ENCODE results near the gene DOCK1. TPM values are rescaled to one million over a fixed set of nuclear protein-coding genes. Genes with fewer than 3 reads are reported as not detected.

The DOCK1 gene
- polyA plus RNA-seq, 1 donor = 29.5 TPM

- no peak overlapping the region for H3K27ac ChIP-seq (ENCODE audit: low read length)
- H3K27me3 ChIP-seq (ENCODE audit: control insufficient read depth, insufficient read depth, low read length) = no peaks in the 10 kb centered on the region
- WGBS (ENCODE audit: insufficient coverage, low lambda C conversion rate) = 100% methylated on average over 1 of the region's 1 CpG
- no peaks in the 10 kb centered on the region for H3K9me3 ChIP-seq (ENCODE audit: control insufficient read depth, low read depth, low read length)
- no peaks in the 10 kb centered on the region for H3K4me1 ChIP-seq (ENCODE audit: control insufficient read depth, insufficient read depth, low read length)
- DNase-seq = no peak
- peaks cover 39% of the 10 kb centered on the region for H3K36me3 ChIP-seq (ENCODE audit: control insufficient read depth, insufficient read depth, low read length)
- no peak overlapping the region for H3K4me3 ChIP-seq (ENCODE audit: low read length)
Measured at GRCh38 chr10:127127822-127128221, 222.6 kb downstream of the DOCK1 start.

- whole genome bisulfite sequencing (ENCODE audit: insufficient coverage, low lambda C conversion rate) = 100% methylated on average over 4 of the region's 5 CpGs
Measured at GRCh38 chr10:127129104-127129503, 223.9 kb downstream of the DOCK1 start.

GRCh38 chr10:127132451-127132850, 227.2 kb downstream of the DOCK1 start:
- Histone ChIP-seq H3K4me3 (ENCODE audit: low read length) (no peak overlapping the region), H3K27me3 (ENCODE audit: control insufficient read depth, insufficient read depth, low read length) (no peaks in the 10 kb centered on the region), H3K36me3 (ENCODE audit: control insufficient read depth, insufficient read depth, low read length) (peaks cover 33% of the 10 kb centered on the region), H3K9me3 (ENCODE audit: control insufficient read depth, low read depth, low read length) (no peaks in the 10 kb centered on the region), H3K27ac (ENCODE audit: low read length) (no peak overlapping the region), H3K4me1 (ENCODE audit: control insufficient read depth, insufficient read depth, low read length) (no peaks in the 10 kb centered on the region)
- DNase-seq = no peak
- WGBS (ENCODE audit: insufficient coverage, low lambda C conversion rate) = 86% methylated on average over 1 of the region's 7 CpGs

More at GRCh38 chr10:127129104-127129503, 223.9 kb downstream of the DOCK1 start:
- Histone ChIP-seq H3K27me3 (ENCODE audit: control insufficient read depth, insufficient read depth, low read length) (no peaks in the 10 kb centered on the region), H3K4me3 (ENCODE audit: low read length) (no peak overlapping the region), H3K36me3 (ENCODE audit: control insufficient read depth, insufficient read depth, low read length) (peaks cover 39% of the 10 kb centered on the region), H3K4me1 (ENCODE audit: control insufficient read depth, insufficient read depth, low read length) (no peaks in the 10 kb centered on the region), H3K27ac (ENCODE audit: low read length) (no peak overlapping the region), H3K9me3 (ENCODE audit: control insufficient read depth, low read depth, low read length) (no peaks in the 10 kb centered on the region)
- no peak for DNase-seq

- peaks cover 29% of the 10 kb centered on the region for H3K36me3 ChIP-seq (ENCODE audit: control insufficient read depth, insufficient read depth, low read length)
Measured at GRCh38 chr10:127133225-127133624, 228.0 kb downstream of the DOCK1 start.

GRCh38 chr10:127133672-127134500, 228.7 kb downstream of the DOCK1 start:
- WGBS (ENCODE audit: insufficient coverage, low lambda C conversion rate) = no CpG with 5 or more reads among the region's 2 CpGs
- H3K4me3 ChIP-seq (ENCODE audit: low read length) = no peak overlapping the region
- H3K27ac ChIP-seq (ENCODE audit: low read length) = no peak overlapping the region
- no peak for DNase-seq
- H3K36me3 ChIP-seq (ENCODE audit: control insufficient read depth, insufficient read depth, low read length) = peaks cover 33% of the 10 kb centered on the region
- H3K9me3 ChIP-seq (ENCODE audit: control insufficient read depth, low read depth, low read length) = no peaks in the 10 kb centered on the region
- no peaks in the 10 kb centered on the region for H3K27me3 ChIP-seq (ENCODE audit: control insufficient read depth, insufficient read depth, low read length)
- no peaks in the 10 kb centered on the region for H3K4me1 ChIP-seq (ENCODE audit: control insufficient read depth, insufficient read depth, low read length)

More at GRCh38 chr10:127133225-127133624, 228.0 kb downstream of the DOCK1 start:
- no peak overlapping the region for H3K27ac ChIP-seq (ENCODE audit: low read length)
- H3K9me3 ChIP-seq (ENCODE audit: control insufficient read depth, low read depth, low read length) = no peaks in the 10 kb centered on the region
- no CpG with 5 or more reads among the region's 1 CpG for WGBS (ENCODE audit: insufficient coverage, low lambda C conversion rate)
- H3K27me3 ChIP-seq (ENCODE audit: control insufficient read depth, insufficient read depth, low read length) = no peaks in the 10 kb centered on the region
- DNase-seq = no peak
- H3K4me1 ChIP-seq (ENCODE audit: control insufficient read depth, insufficient read depth, low read length) = no peaks in the 10 kb centered on the region
- no peak overlapping the region for H3K4me3 ChIP-seq (ENCODE audit: low read length)

GRCh38 chr10:127135844-127136577, 230.8 kb downstream of the DOCK1 start:
- Histone ChIP-seq H3K4me3 (ENCODE audit: low read length) (no peak overlapping the region), H3K27me3 (ENCODE audit: control insufficient read depth, insufficient read depth, low read length) (no peaks in the 10 kb centered on the region), H3K9me3 (ENCODE audit: control insufficient read depth, low read depth, low read length) (no peaks in the 10 kb centered on the region), H3K27ac (ENCODE audit: low read length) (no peak overlapping the region), H3K36me3 (ENCODE audit: control insufficient read depth, insufficient read depth, low read length) (peaks cover 22% of the 10 kb centered on the region), H3K4me1 (ENCODE audit: control insufficient read depth, insufficient read depth, low read length) (no peaks in the 10 kb centered on the region)
- no peak for DNase-seq
- WGBS (ENCODE audit: insufficient coverage, low lambda C conversion rate) = 93% methylated on average over 4 of the region's 6 CpGs

GRCh38 chr10:127137391-127137790, 232.2 kb downstream of the DOCK1 start:
- 93% methylated on average over 3 of the region's 7 CpGs for WGBS (ENCODE audit: insufficient coverage, low lambda C conversion rate)

GRCh38 chr10:127142136-127142535, 236.9 kb downstream of the DOCK1 start:
- no peaks in the 10 kb centered on the region for H3K27me3 ChIP-seq (ENCODE audit: control insufficient read depth, insufficient read depth, low read length)
- WGBS (ENCODE audit: insufficient coverage, low lambda C conversion rate) = no CpG with 5 or more reads among the region's 6 CpGs
- no peak overlapping the region for H3K27ac ChIP-seq (ENCODE audit: low read length)
- H3K4me3 ChIP-seq (ENCODE audit: low read length) = no peak overlapping the region
- no peaks in the 10 kb centered on the region for H3K9me3 ChIP-seq (ENCODE audit: control insufficient read depth, low read depth, low read length)
- no peak for DNase-seq
- H3K4me1 ChIP-seq (ENCODE audit: control insufficient read depth, insufficient read depth, low read length) = no peaks in the 10 kb centered on the region
- H3K36me3 ChIP-seq (ENCODE audit: control insufficient read depth, insufficient read depth, low read length) = peaks cover 11% of the 10 kb centered on the region

More at GRCh38 chr10:127137391-127137790, 232.2 kb downstream of the DOCK1 start:
- no peak overlapping the region for H3K4me3 ChIP-seq (ENCODE audit: low read length)
- H3K27ac ChIP-seq (ENCODE audit: low read length) = no peak overlapping the region
- no peaks in the 10 kb centered on the region for H3K4me1 ChIP-seq (ENCODE audit: control insufficient read depth, insufficient read depth, low read length)
- no peaks in the 10 kb centered on the region for H3K27me3 ChIP-seq (ENCODE audit: control insufficient read depth, insufficient read depth, low read length)
- no peak for DNase-seq
- H3K9me3 ChIP-seq (ENCODE audit: control insufficient read depth, low read depth, low read length) = no peaks in the 10 kb centered on the region
- peaks cover 20% of the 10 kb centered on the region for H3K36me3 ChIP-seq (ENCODE audit: control insufficient read depth, insufficient read depth, low read length)

- Histone ChIP-seq H3K4me1 (ENCODE audit: control insufficient read depth, insufficient read depth, low read length) (no peaks in the 10 kb centered on the region), H3K9me3 (ENCODE audit: control insufficient read depth, low read depth, low read length) (no peaks in the 10 kb centered on the region), H3K36me3 (ENCODE audit: control insufficient read depth, insufficient read depth, low read length) (peaks cover 11% of the 10 kb centered on the region), H3K27ac (ENCODE audit: low read length) (no peak overlapping the region), H3K4me3 (ENCODE audit: low read length) (no peak overlapping the region), H3K27me3 (ENCODE audit: control insufficient read depth, insufficient read depth, low read length) (no peaks in the 10 kb centered on the region)
- no peak for DNase-seq
- WGBS (ENCODE audit: insufficient coverage, low lambda C conversion rate) = 100% methylated on average over 1 of the region's 5 CpGs
Measured at GRCh38 chr10:127142856-127143255, 237.6 kb downstream of the DOCK1 start.

GRCh38 chr10:127145173-127145572, 239.9 kb downstream of the DOCK1 start:
- DNase-seq = peak in 1 of 2 donors; percentile 9
- Histone ChIP-seq H3K27me3 (ENCODE audit: control insufficient read depth, insufficient read depth, low read length) (no peaks in the 10 kb centered on the region), H3K27ac (ENCODE audit: low read length) (no peak overlapping the region), H3K4me3 (ENCODE audit: low read length) (no peak overlapping the region), H3K9me3 (ENCODE audit: control insufficient read depth, low read depth, low read length) (no peaks in the 10 kb centered on the region), H3K36me3 (ENCODE audit: control insufficient read depth, insufficient read depth, low read length) (peaks cover 3% of the 10 kb centered on the region), H3K4me1 (ENCODE audit: control insufficient read depth, insufficient read depth, low read length) (no peaks in the 10 kb centered on the region)
- WGBS (ENCODE audit: insufficient coverage, low lambda C conversion rate) = no CpG with 5 or more reads among the region's 6 CpGs
